K562 (cell line): ENCODE data around the gene CELA3A. TPM values are rescaled to one million over a fixed set of nuclear protein-coding genes. Genes with fewer than 3 reads are reported as not detected.
A peak's percentile ranks its signal among the peaks of the same experiment; 100 is the strongest.

Experiments used
- ATAC-seq: fragments of 200-7000 bp; cut with Tn5 transposase; 3 replicates; pipeline ENCODE4 v1.9.1; 2020; ENCODE audit warnings: moderate library complexity
- BruUV-seq: library from RNA; stranded (reverse); fragments of 400-500 nt; replicated peaks from 2 replicates; lab custom pipeline; 2021; lab: Mats Ljungman, UMichigan
- CTCF ChIA-PET: fragments of 300-600 bp; formaldehyde crosslinking; extraction: SDS; loops from one replicate; lab custom pipeline; 2021; ENCODE audit warnings: low intra/inter-chr PET ratio; lab: Yijun Ruan, JAX
- POLR2A ChIA-PET: fragments of 300-600, 350-650 bp; sonication (Branson Sonifier 250); formaldehyde crosslinking; extraction: SDS; loops from one replicate; lab custom pipeline; 2021; ENCODE audit warnings: antibody characterized with exemption, inconsistent platforms; lab: Yijun Ruan, JAX
- DNase-seq, 4 experiments: peaks; one replicate each; pipeline versions ENCODE4 v3.0.0 to v3.0.0-alpha.2; 2011 to 2018; ENCODE audit warnings: low spot score in 3 of 4, mixed read lengths in 3 of 4; ENCODE audit errors: extremely low read depth in 1 of 4
- FAIRE-seq: peaks from 2 replicates; lab custom pipeline; 2011; peaks lifted over from hg19 to GRCh38; lab: Jason Lieb, UNC
- H2AFZ ChIP-seq: 2 replicates; pipeline ENCODE4 v1.6.0; 2011; ENCODE audit warnings: low read depth, low read length, control low read depth, inconsistent platforms
- H3K27ac ChIP-seq: fragments of 200-600 bp; 3 replicates; pipeline ENCODE4 v1.8.0; 2011; ENCODE audit warnings: low read depth, mild to moderate bottlenecking, control low read depth, inconsistent platforms, low read length, moderate library complexity, mixed read lengths; ENCODE audit errors: extremely low read depth
- H3K27me3 ChIP-seq, 2 experiments: fragments of 300-600 bp in 1 of 2; 2 replicates in 1 of 2; 3 replicates in 1 of 2; pipeline versions ENCODE4 v1.6.0 to v1.8.0; 2011; ENCODE audit warnings: inconsistent platforms in 2 of 2, low read length in 2 of 2, mild to moderate bottlenecking in 1 of 2, mixed read lengths in 1 of 2, moderate library complexity in 1 of 2; ENCODE audit not compliant: control insufficient read depth in 2 of 2, insufficient read depth in 2 of 2
- H3K36me3 ChIP-seq: fragments of 300-600 bp; 3 replicates; pipeline ENCODE4 v1.8.0; 2011; ENCODE audit warnings: mild to moderate bottlenecking, low read length, inconsistent platforms; ENCODE audit not compliant: control insufficient read depth, insufficient read depth
- H3K4me1 ChIP-seq, 2 experiments: fragments of 200-600 bp in 1 of 2; replicated peaks in 1 of 2; 2 replicates in 1 of 2; 3 replicates in 1 of 2; pipeline versions ENCODE4 v1.5.1 to v1.8.0; 2011; ENCODE audit warnings: inconsistent platforms in 2 of 2, low read length in 2 of 2, mild to moderate bottlenecking in 1 of 2, mixed read lengths in 1 of 2, moderate library complexity in 1 of 2; ENCODE audit not compliant: control insufficient read depth in 2 of 2, insufficient read depth in 2 of 2
- H3K4me2 ChIP-seq: 2 replicates; pipeline ENCODE4 v1.6.1; 2011; ENCODE audit warnings: low read length, control low read depth, inconsistent platforms, mixed read lengths; ENCODE audit not compliant: insufficient read depth
- H3K4me3 ChIP-seq: fragments of 200-600 bp; sonication (generic), shearing (Covaris generic); 2 replicates; pipeline ENCODE4 v1.5.1; 2016; ENCODE audit warnings: control low read depth, inconsistent platforms
- H3K79me2 ChIP-seq: fragments of 200-600 bp; 3 replicates; pipeline ENCODE4 v1.8.0; 2011; ENCODE audit warnings: low read length, inconsistent platforms; ENCODE audit not compliant: control insufficient read depth, insufficient read depth
- H3K9ac ChIP-seq, 2 experiments: 2 replicates each; pipeline versions ENCODE4 v1.6.0 to v1.6.1; 2011; ENCODE audit warnings: low read depth in 2 of 2, low read length in 2 of 2, control low read depth in 1 of 2, inconsistent platforms in 1 of 2, mild to moderate bottlenecking in 1 of 2, mixed read lengths in 1 of 2; ENCODE audit not compliant: insufficient read depth in 1 of 2
- H3K9me1 ChIP-seq: one replicate; pipeline ENCODE4 v1.6.0; 2011; ENCODE audit warnings: inconsistent platforms, mild to moderate bottlenecking, low read length, moderate library complexity; ENCODE audit not compliant: control insufficient read depth, insufficient read depth
- H3K9me3 ChIP-seq: replicated peaks from 2 replicates; pipeline ENCODE4 v1.5.1; 2011; ENCODE audit warnings: low read depth, low read length, inconsistent platforms; ENCODE audit not compliant: control insufficient read depth, insufficient read depth
- H4K20me1 ChIP-seq: replicated peaks from 2 replicates; pipeline ENCODE4 v1.6.1; 2011; ENCODE audit warnings: low read length, inconsistent platforms, mixed read lengths; ENCODE audit not compliant: control insufficient read depth, insufficient read depth
- ATF7 ChIP-seq: fragments of 450-650 bp; IDR thresholded peaks from 2 replicates; pipeline ENCODE4 v1.7.1; 2014; ENCODE audit warnings: mild to moderate bottlenecking, moderate library complexity
- FOXO4 ChIP-seq: fragments of 450-650 bp; formaldehyde crosslinking; IDR thresholded peaks from 2 replicates; pipeline ENCODE4 v1.4.0; 2020; ENCODE audit warnings: mild to moderate bottlenecking, moderate library complexity
- HLTF ChIP-seq: fragments of 450-650 bp; IDR thresholded peaks from 2 replicates; pipeline ENCODE4 v1.6.1; 2016
- MCM3 ChIP-seq: fragments of 450-650 bp; IDR thresholded peaks from 2 replicates; pipeline ENCODE4 v1.6.1; 2016
- SMARCB1 ChIP-seq: IDR thresholded peaks from 2 replicates; pipeline ENCODE4 v1.6.1; 2011; ENCODE audit warnings: improper control_type of control experiment, low read depth; ENCODE audit not compliant: insufficient read length
- SP1 ChIP-seq: sonication (generic); formaldehyde crosslinking; IDR thresholded peaks from 2 replicates; pipeline ENCODE4 v1.8.1; 2022; ENCODE audit warnings: mild to moderate bottlenecking, missing genetic modification reagents
- ZNF121 ChIP-seq: sonication (generic); formaldehyde crosslinking; conservative IDR thresholded peaks from 2 replicates; pipeline ENCODE4 v1.8.0; 2022; ENCODE audit warnings: missing genetic modification reagents
- WGBS: fragments of 100-300 bp; shearing (Covaris generic); methylation state at CpG from one replicate; pipeline ENCODE4 v1.1.6; 2016; ENCODE audit warnings: low coverage, mixed read lengths; ENCODE audit not compliant: insufficient coverage; ENCODE audit errors: missing lambda C conversion rate; 5-methylcytosine and 5-hydroxymethylcytosine counted together
- in situ Hi-C: fragments of 300-500 bp; cut with MboI; formaldehyde crosslinking; loops from 4 replicates; pipeline ENCODE4 v1.15.0; 2018; ENCODE audit warnings: inconsistent platforms, mixed read lengths
- intact Hi-C: fragments of 100-400 bp; cut with micrococcal nuclease; formaldehyde crosslinking; loops from 2 replicates; pipeline ENCODE4 v1.14.2; 2022
- polyA plus RNA-seq, 8 experiments: library from polyadenylated mRNA; depleted of rRNA in 4 of 8; stranded (reverse) in 5 of 8; unstranded in 3 of 8; fragments of >200 nt; fragmentation: Nextera tagmentation in 2 of 8; fragmentation: Illumina TruSeq in 1 of 8; extraction: Ambion mirVana in 2 of 8; extraction: Trizol in 1 of 8; gene quantifications; 2 replicates each; pipeline versions ENCODE4 v1.2.1 to v1.2.3, GENCODE V29; 2011 to 2014; ENCODE audit warnings: inconsistent platforms in 1 of 8, missing spikeins in 1 of 8
- total RNA-seq, 7 experiments: library from RNA; depleted of rRNA in 6 of 7; stranded (reverse); fragments of >200 nt in 6 of 7; fragmentation: Illumina TruSeq in 2 of 7; extraction: Trizol in 2 of 7; gene quantifications; 2 replicates each; pipeline versions ENCODE4 v1.2.1 to v1.2.3, GENCODE V29; 2011 to 2021; ENCODE audit warnings: low replicate concordance in 1 of 7

CELA3A gene
- total and polyA plus RNA-seq, 9 of the 15 experiments (the other 6 are each of a cell fraction or from before 2014, with no cell fraction given), result 5.4 TPM; not detected in 8

DNA sequence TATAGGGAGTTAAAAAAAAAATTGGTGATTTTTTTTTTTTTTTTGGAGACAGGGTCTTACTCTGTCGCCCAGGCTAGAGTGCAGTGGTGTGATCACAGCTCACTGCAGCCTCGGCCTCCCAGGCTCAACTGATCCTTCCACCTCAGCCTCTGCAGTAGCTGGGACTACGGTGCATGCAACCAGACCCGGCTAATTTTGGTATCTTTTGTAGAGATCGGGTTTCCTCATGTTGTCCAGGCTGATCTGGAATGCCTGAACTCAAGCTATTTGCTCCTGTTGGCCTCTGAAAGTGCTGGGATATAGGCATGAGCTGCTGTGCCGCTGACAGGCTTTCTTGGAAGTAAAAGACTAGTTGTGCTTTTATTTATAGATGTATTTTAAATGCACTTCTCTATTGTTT, 54.0 kb downstream of the CELA3A start:
- no peak overlapping the region for H3K9ac ChIP-seq
- DNase-seq, result no peak
- 77% methylated on average over 6 of the region's 6 CpGs for WGBS
- no peak for TF ChIP-seq MCM3
- 0 out of 2 replicates have a peak, but pooled peaks have one; percentile 4 for TF ChIP-seq HLTF
- peak; percentile 63 for TF ChIP-seq ZNF121 (CRISPR knock-in tag)
- no peak for TF ChIP-seq SMARCB1
- no peak for TF ChIP-seq SP1 (CRISPR knock-in tag)
- TF ChIP-seq FOXO4 (CRISPR knock-in tag), result no peak
- TF ChIP-seq ATF7, result no peak
- ChIA-PET CTCF (no interaction called here), POLR2A (interaction anchor here (0.6 to 5.2 kb wide), 5 partner anchors 11 to 406 kb away, joined by 3 to 47 read pairs (median 4); no protein-coding TSS in a partner anchor)
- in situ Hi-C loops (no loop called here), intact Hi-C loops (no loop called here)
- peaks cover 45% of the 10 kb centered on the region for H3K36me3 ChIP-seq
- H4K20me1 ChIP-seq, result peaks cover 32% of the 10 kb centered on the region
- no peak overlapping the region for H3K4me3 ChIP-seq
- no peaks in the 10 kb centered on the region for H3K27me3 ChIP-seq
- H3K9me1 ChIP-seq, result peaks cover 3% of the 10 kb centered on the region
- peaks cover 2% of the 10 kb centered on the region; the same call in 1 of the 2 replicates for H3K9me3 ChIP-seq
- peak overlapping the region; percentile 18; the same call in 1 of the 3 replicates for H3K27ac ChIP-seq
- ATAC-seq, result no peak
- FAIRE-seq, result no peak
- peaks cover 82% of the 10 kb centered on the region for H3K79me2 ChIP-seq
- no TSS peak for BruUV-seq
- H3K4me2 ChIP-seq, result peak overlapping the region; percentile 4; the same call in 1 of the 2 replicates
- H3K4me1 ChIP-seq, result peaks cover 21 to 26% of the 10 kb centered on the region in 2 experiments; a peak in 4 of 5 replicates
- H2AFZ ChIP-seq, result no peak overlapping the region
